Mucosa of stomach (tissue), 1 donor: ENCODE data around the gene TMEM108.

Experiments used
- H3K27me3 ChIP-seq: one replicate; pipeline ENCODE4 v1.7.0; 2013; ENCODE audit warnings: mild to moderate bottlenecking, low read length; ENCODE audit not compliant: control insufficient read depth, insufficient read depth
- H3K36me3 ChIP-seq: one replicate; pipeline ENCODE4 v1.7.0; 2013; ENCODE audit warnings: low read length; ENCODE audit not compliant: control insufficient read depth, insufficient read depth
- H3K4me1 ChIP-seq: one replicate; pipeline ENCODE4 v1.7.0; 2013; ENCODE audit warnings: mild to moderate bottlenecking, low read length; ENCODE audit not compliant: control insufficient read depth, insufficient read depth
- H3K4me3 ChIP-seq: one replicate; pipeline ENCODE4 v1.7.0; 2013; ENCODE audit warnings: low read length
- H3K9ac ChIP-seq: one replicate; pipeline ENCODE4 v1.7.0; 2013; ENCODE audit warnings: mild to moderate bottlenecking, low read length, moderate library complexity
- H3K9me3 ChIP-seq: one replicate; pipeline ENCODE4 v1.7.0; 2013; ENCODE audit warnings: mild to moderate bottlenecking, low read length, moderate library complexity; ENCODE audit not compliant: control insufficient read depth
- donor health status: Pancreatic carcinoma.

Gene TMEM108

GRCh38 chr3:133124511-133124910, 86.3 kb downstream of the TMEM108 start:
- H3K36me3 ChIP-seq: no peaks in the 10 kb centered on the region
- H3K27me3 ChIP-seq: no peaks in the 10 kb centered on the region
- no peak overlapping the region for H3K9ac ChIP-seq
- peaks cover 4% of the 10 kb centered on the region for H3K4me1 ChIP-seq
- H3K9me3 ChIP-seq: no peaks in the 10 kb centered on the region
- H3K4me3 ChIP-seq: no peak overlapping the region

DNA sequence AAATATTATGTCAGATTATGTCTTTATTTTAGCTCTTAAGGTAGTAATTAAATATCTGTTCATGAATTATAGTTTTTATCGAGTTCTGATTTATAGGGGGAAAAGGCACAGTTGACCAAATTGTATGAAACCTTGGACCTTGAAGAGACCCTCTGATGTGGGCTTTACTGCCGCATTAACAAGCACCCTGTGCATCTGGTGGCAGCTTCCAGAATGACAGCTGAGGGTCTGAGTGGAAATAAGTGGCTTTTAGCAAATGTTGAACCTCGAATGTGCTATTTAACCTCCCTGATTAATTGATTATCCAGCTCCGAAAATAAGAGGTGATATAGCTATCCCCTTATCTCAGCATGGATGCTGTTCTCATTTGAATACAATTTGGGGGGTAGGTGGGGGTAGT, 87.0 kb downstream of the TMEM108 start:
- no peak overlapping the region for H3K9ac ChIP-seq
- H3K27me3 ChIP-seq: no peaks in the 10 kb centered on the region
- no peaks in the 10 kb centered on the region for H3K36me3 ChIP-seq
- no peaks in the 10 kb centered on the region for H3K9me3 ChIP-seq
- peaks cover 4% of the 10 kb centered on the region for H3K4me1 ChIP-seq
- no peak overlapping the region for H3K4me3 ChIP-seq

- H3K27me3 ChIP-seq: no peaks in the 10 kb centered on the region
- H3K9me3 ChIP-seq: no peaks in the 10 kb centered on the region
- no peak overlapping the region for H3K9ac ChIP-seq
- H3K4me3 ChIP-seq: no peak overlapping the region
- H3K36me3 ChIP-seq: no peaks in the 10 kb centered on the region
- peaks cover 4% of the 10 kb centered on the region for H3K4me1 ChIP-seq
Measured at GRCh38 chr3:133125802-133126201, 87.6 kb downstream of the TMEM108 start.

- Histone ChIP-seq H3K27me3 (no peaks in the 10 kb centered on the region), H3K9ac (no peak overlapping the region), H3K4me3 (no peak overlapping the region), H3K9me3 (no peaks in the 10 kb centered on the region), H3K4me1 (peaks cover 4% of the 10 kb centered on the region), H3K36me3 (no peaks in the 10 kb centered on the region)
Measured at GRCh38 chr3:133127381-133127780, 89.2 kb downstream of the TMEM108 start.

- Histone ChIP-seq H3K9me3 (no peaks in the 10 kb centered on the region), H3K36me3 (no peaks in the 10 kb centered on the region), H3K27me3 (no peaks in the 10 kb centered on the region), H3K9ac (no peak overlapping the region), H3K4me3 (no peak overlapping the region), H3K4me1 (peaks cover 4% of the 10 kb centered on the region)
Measured at GRCh38 chr3:133130168-133130567, 92.0 kb downstream of the TMEM108 start.

- H3K27me3 ChIP-seq: no peaks in the 10 kb centered on the region
- no peak overlapping the region for H3K9ac ChIP-seq
- no peak overlapping the region for H3K4me3 ChIP-seq
- no peaks in the 10 kb centered on the region for H3K36me3 ChIP-seq
- H3K4me1 ChIP-seq: no peaks in the 10 kb centered on the region
- H3K9me3 ChIP-seq: no peaks in the 10 kb centered on the region
Measured at GRCh38 chr3:133135306-133135705, 97.1 kb downstream of the TMEM108 start.

- Histone ChIP-seq H3K36me3 (no peaks in the 10 kb centered on the region), H3K27me3 (no peaks in the 10 kb centered on the region), H3K9me3 (no peaks in the 10 kb centered on the region), H3K4me3 (no peak overlapping the region), H3K9ac (no peak overlapping the region), H3K4me1 (no peaks in the 10 kb centered on the region)
Measured at GRCh38 chr3:133136114-133137041, 98.2 kb downstream of the TMEM108 start.

GRCh38 chr3:133137042-133137996, 99.1 kb downstream of the TMEM108 start:
- no peaks in the 10 kb centered on the region for H3K9me3 ChIP-seq
- no peak overlapping the region for H3K4me3 ChIP-seq
- no peaks in the 10 kb centered on the region for H3K4me1 ChIP-seq
- H3K27me3 ChIP-seq: no peaks in the 10 kb centered on the region
- H3K9ac ChIP-seq: no peak overlapping the region
- no peaks in the 10 kb centered on the region for H3K36me3 ChIP-seq

DNA sequence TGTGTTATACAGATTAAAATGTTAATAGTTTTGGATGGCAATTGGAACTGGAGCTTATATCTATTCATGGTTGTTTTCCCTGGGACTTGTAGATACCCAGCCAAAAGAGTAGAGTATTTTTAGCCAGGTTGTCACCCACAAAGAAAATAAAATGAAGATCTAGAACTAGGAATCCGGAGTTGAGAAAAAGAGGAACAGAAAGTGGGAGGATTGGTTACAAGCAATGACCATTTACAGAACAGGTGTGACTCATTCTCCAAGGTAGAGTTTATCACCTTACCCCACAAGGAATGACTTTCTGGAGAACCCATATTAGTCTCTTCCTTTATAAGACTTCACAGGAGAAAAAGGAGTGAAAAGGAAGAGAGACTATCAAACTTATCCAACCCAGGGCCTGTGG, 99.8 kb downstream of the TMEM108 start:
- H3K9me3 ChIP-seq: no peaks in the 10 kb centered on the region
- H3K4me3 ChIP-seq: no peak overlapping the region
- no peaks in the 10 kb centered on the region for H3K4me1 ChIP-seq
- H3K27me3 ChIP-seq: no peaks in the 10 kb centered on the region
- H3K36me3 ChIP-seq: no peaks in the 10 kb centered on the region
- no peak overlapping the region for H3K9ac ChIP-seq

DNA sequence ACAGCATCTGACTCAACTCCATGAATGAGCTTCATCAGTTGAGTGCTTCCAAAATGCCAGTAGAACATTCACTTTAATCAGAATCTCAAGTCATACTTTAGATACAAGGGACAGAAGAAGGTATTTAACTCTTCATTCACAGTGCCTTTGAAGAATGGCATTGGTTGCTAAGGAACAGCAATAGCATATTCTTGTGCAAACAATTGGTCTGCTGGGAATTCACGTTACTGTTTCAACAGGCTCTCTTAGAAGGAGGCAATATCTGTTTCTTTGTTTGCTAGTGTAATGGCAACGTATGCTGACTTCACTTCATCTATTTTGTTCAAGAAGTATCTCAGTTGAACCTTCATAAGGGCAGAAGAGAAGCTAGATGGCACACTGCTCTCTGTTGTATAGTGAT, 113.9 kb downstream of the TMEM108 start:
- H3K9ac ChIP-seq: no peak overlapping the region
- H3K4me3 ChIP-seq: no peak overlapping the region
- no peaks in the 10 kb centered on the region for H3K4me1 ChIP-seq
- H3K27me3 ChIP-seq: no peaks in the 10 kb centered on the region
- no peaks in the 10 kb centered on the region for H3K9me3 ChIP-seq
- H3K36me3 ChIP-seq: no peaks in the 10 kb centered on the region

GRCh38 chr3:133152681-133153220, 114.6 kb downstream of the TMEM108 start:
- Histone ChIP-seq H3K4me3 (no peak overlapping the region), H3K9me3 (no peaks in the 10 kb centered on the region), H3K36me3 (no peaks in the 10 kb centered on the region), H3K9ac (no peak overlapping the region), H3K27me3 (no peaks in the 10 kb centered on the region), H3K4me1 (no peaks in the 10 kb centered on the region)

DNA sequence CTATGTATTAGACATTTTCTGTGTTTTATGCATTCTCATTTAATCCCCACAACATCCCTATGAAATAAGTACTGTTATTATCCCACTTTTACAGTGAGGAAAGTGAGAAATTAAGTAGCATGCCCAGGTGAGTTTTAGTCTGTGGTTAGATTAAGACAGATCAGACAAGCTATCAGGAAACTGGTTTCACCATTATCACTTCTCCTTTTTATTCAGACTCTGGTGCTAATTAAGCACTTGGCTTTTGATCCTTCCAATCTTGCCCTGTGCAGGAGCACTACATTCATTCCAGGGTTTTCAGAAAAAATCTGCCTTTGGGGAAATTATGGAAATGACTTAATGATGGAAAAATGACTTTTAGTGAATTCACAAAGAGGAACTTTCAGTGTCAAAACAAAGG, 115.2 kb downstream of the TMEM108 start:
- no peaks in the 10 kb centered on the region for H3K36me3 ChIP-seq
- H3K9ac ChIP-seq: no peak overlapping the region
- no peaks in the 10 kb centered on the region for H3K27me3 ChIP-seq
- H3K4me1 ChIP-seq: no peaks in the 10 kb centered on the region
- no peaks in the 10 kb centered on the region for H3K9me3 ChIP-seq
- no peak overlapping the region for H3K4me3 ChIP-seq
